ENCODE results near the gene DDX59. TPM values are rescaled to one million over a fixed set of nuclear protein-coding genes. Genes with fewer than 3 reads are reported as not detected.

The DDX59 gene
- total and polyA plus RNA-seq, 9 of the 15 experiments (the other 6 are each of a cell fraction or from before 2014, with no cell fraction given) = 8.3 to 30.4 (median 19.8) TPM

DNA sequence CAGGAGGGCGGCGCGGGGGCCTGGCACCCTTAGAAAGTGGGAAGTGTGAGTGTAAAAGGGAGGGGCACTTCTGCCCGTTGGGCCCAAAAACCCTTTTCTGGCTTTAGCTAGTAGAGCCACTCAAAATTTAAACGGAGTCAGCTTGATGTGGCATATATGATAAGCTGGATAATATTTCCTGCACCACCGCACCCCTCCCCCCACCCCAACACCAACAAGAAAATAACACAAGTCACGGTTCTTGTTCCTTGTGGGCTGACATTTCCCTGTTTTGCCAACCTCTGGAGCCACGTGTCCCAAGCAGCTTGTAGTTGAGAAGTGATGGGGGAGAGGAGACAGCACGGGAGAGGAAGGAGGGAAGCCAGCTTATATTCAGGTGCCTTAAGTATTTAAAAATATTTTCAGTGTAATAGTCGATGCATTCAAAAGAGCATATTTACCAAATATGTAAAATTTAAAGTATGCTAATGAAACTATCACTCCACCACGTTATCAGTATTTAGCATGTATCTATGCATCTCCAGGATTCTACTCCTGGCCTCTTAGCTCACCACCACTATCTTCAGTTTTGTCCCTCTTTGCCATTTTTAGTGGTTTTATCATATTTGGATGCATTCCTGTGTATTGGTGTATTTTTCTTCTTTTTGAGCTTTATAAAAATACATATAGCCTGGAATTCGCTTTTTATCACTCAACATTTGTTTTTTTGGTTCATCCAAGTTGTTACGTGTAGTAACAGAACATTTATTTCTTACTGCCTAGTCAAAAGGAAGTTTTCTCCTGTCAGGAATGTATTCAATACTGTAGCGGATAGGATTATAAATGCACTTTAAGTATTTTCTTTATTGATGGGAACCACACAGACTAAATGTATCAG is 773 bp upstream of the DDX59 start (continued):
- TF ChIP-seq, protein P1, sequence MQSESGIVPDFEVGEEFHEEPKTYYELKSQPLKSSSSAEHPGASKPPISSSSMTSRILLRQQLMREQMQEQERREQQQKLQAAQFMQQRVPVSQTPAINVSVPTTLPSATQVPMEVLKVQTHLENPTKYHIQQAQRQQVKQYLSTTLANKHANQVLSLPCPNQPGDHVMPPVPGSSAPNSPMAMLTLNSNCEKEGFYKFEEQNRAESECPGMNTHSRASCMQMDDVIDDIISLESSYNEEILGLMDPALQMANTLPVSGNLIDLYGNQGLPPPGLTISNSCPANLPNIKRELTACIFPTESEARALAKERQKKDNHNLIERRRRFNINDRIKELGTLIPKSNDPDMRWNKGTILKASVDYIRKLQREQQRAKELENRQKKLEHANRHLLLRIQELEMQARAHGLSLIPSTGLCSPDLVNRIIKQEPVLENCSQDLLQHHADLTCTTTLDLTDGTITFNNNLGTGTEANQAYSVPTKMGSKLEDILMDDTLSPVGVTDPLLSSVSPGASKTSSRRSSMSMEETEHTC (IDR thresholded peaks at IDR 0.05) = 0 out of 2 replicates have a peak, but pooled peaks have one; percentile 14
- TF ChIP-seq ZNF584 (CRISPR knock-in tag; IDR thresholded peaks at IDR 0.05; ENCODE audit: low read depth) (0 out of 2 replicates have a peak, but pooled peaks have one; percentile 74), ATF3 (IDR thresholded peaks at IDR 0.05) (no peak), ATF3 (CRISPR knock-in tag; conservative IDR thresholded peaks at IDR 0.05) (peak; percentile 57; the same call in 1 of the 2 replicates), JUND (IDR thresholded peaks at IDR 0.05; ENCODE audit: borderline replicate concordance, low read depth, low read length) (peak; percentile 40; the same call in 1 of the 2 replicates), JUND (tag; IDR thresholded peaks at IDR 0.05; ENCODE audit: borderline replicate concordance, low read depth, low read length) (peak; percentile 78; the same call in 1 of the 3 replicates), ZNF717 (CRISPR knock-in tag; IDR thresholded peaks at IDR 0.05) (no peak), THAP12 (CRISPR knock-in tag; IDR thresholded peaks at IDR 0.05) (no peak), SIN3A (IDR thresholded peaks at IDR 0.05; ENCODE audit: borderline replicate concordance in 2 of 2, control insufficient read depth in 1 of 2, low read depth in 2 of 2, low read length in 2 of 2) (peak; percentile 58 to 83; a peak in 3 of 4 replicates), GATAD2A (IDR thresholded peaks at IDR 0.05) (peak; percentile 19; the same call in 1 of the 2 replicates), ZNF551 (CRISPR knock-in tag; IDR thresholded peaks at IDR 0.05) (no peak), PHF20 (IDR thresholded peaks at IDR 0.05; ENCODE audit: partially characterized antibody) (no peak), MAFK (IDR thresholded peaks at IDR 0.05; ENCODE audit: low read length) (peak; percentile 2; the same call in 1 of the 2 replicates), CC2D1A (IDR thresholded peaks at IDR 0.05) (peak; percentile 24; the same call in 1 of the 2 replicates), GATAD2B (IDR thresholded peaks at IDR 0.05; ENCODE audit: borderline replicate concordance) (peak; percentile 38), MNT (conservative IDR thresholded peaks at IDR 0.05) (peak; percentile 97 to 98)
- TF ChIP-seq, protein P2, sequence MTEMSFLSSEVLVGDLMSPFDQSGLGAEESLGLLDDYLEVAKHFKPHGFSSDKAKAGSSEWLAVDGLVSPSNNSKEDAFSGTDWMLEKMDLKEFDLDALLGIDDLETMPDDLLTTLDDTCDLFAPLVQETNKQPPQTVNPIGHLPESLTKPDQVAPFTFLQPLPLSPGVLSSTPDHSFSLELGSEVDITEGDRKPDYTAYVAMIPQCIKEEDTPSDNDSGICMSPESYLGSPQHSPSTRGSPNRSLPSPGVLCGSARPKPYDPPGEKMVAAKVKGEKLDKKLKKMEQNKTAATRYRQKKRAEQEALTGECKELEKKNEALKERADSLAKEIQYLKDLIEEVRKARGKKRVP (CRISPR knock-in tag; IDR thresholded peaks at IDR 0.05) = 0 out of 2 replicates have a peak, but pooled peaks have one; percentile 4
- TF ChIP-seq, protein P3, sequence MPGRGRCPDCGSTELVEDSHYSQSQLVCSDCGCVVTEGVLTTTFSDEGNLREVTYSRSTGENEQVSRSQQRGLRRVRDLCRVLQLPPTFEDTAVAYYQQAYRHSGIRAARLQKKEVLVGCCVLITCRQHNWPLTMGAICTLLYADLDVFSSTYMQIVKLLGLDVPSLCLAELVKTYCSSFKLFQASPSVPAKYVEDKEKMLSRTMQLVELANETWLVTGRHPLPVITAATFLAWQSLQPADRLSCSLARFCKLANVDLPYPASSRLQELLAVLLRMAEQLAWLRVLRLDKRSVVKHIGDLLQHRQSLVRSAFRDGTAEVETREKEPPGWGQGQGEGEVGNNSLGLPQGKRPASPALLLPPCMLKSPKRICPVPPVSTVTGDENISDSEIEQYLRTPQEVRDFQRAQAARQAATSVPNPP (IDR thresholded peaks at IDR 0.05; ENCODE audit: borderline replicate concordance, insufficient read depth, insufficient read length) = no peak

All from K562 (cell line).